A673 (cell line): ENCODE data around the gene ACO1. TPM values are rescaled to one million over a fixed set of nuclear protein-coding genes. Genes with fewer than 3 reads are reported as not detected.

Source experiments
- BruUV-seq: library from RNA; stranded (reverse); fragments of 400-500 nt; replicated peaks from 2 replicates; lab custom pipeline; 2021; lab: Mats Ljungman, UMichigan
- CTCF ChIA-PET: fragments of 300-600 bp; sonication (Branson Sonifier 250); formaldehyde crosslinking; loops from one replicate; lab custom pipeline; 2022; ENCODE audit warnings: antibody characterized with exemption; lab: Charles Lee
- POLR2A ChIA-PET: fragments of 300-600 bp; sonication (Branson Sonifier 250); formaldehyde crosslinking; loops from one replicate; lab custom pipeline; 2022; ENCODE audit warnings: antibody characterized with exemption; ENCODE audit not compliant: low non-redundant PET; lab: Charles Lee
- DNase-seq: peaks from one replicate; pipeline ENCODE4 v3.0.0-alpha.2; 2015; ENCODE audit warnings: low spot score
- H3K27ac ChIP-seq: fragments of 200-600 bp; sonication (generic); 2 replicates; pipeline ENCODE4 v1.5.1; 2016; ENCODE audit warnings: mixed run types, low read depth, mild to moderate bottlenecking, mixed read lengths, antibody characterized with exemption, low read length; ENCODE audit not compliant: poor library complexity, severe bottlenecking
- H3K27me3 ChIP-seq: fragments of 200-600 bp; sonication (generic); replicated peaks from 2 replicates; pipeline ENCODE4 v1.6.1; 2017; ENCODE audit warnings: mixed run types, low read depth, mild to moderate bottlenecking, mixed read lengths, antibody characterized with exemption, low read length; ENCODE audit not compliant: insufficient read depth, poor library complexity
- H3K36me3 ChIP-seq: fragments of 200-600 bp; sonication (generic); 2 replicates; pipeline ENCODE4 v1.6.1; 2016; ENCODE audit warnings: mixed run types, mild to moderate bottlenecking, mixed read lengths, antibody characterized with exemption, low read length; ENCODE audit not compliant: insufficient read depth, poor library complexity, severe bottlenecking
- H3K4me1 ChIP-seq: fragments of 200-600 bp; sonication (generic); 2 replicates; pipeline ENCODE4 v1.6.1; 2017; ENCODE audit warnings: mixed run types, mild to moderate bottlenecking, mixed read lengths, antibody characterized with exemption, low read length; ENCODE audit not compliant: insufficient read depth, poor library complexity, severe bottlenecking
- H3K4me3 ChIP-seq: fragments of 200-600 bp; sonication (generic); 2 replicates; pipeline ENCODE4 v1.5.1; 2016; ENCODE audit warnings: low read depth, mixed run types, mild to moderate bottlenecking, mixed read lengths, low read length; ENCODE audit not compliant: poor library complexity, severe bottlenecking
- H3K9me3 ChIP-seq: fragments of 200-600 bp; sonication (generic); 2 replicates; pipeline ENCODE4 v1.6.1; 2016; ENCODE audit warnings: mixed run types, low read depth, mild to moderate bottlenecking, mixed read lengths, antibody characterized with exemption, low read length; ENCODE audit not compliant: poor library complexity, severe bottlenecking
- CTCF ChIP-seq: fragments of 300-800, 200-600 bp; sonication (generic); conservative IDR thresholded peaks from 2 replicates; pipeline ENCODE4 v1.5.1; 2017; ENCODE audit warnings: low read depth, mild to moderate bottlenecking, antibody characterized with exemption, low read length, moderate library complexity, mixed read lengths
- EZH2 ChIP-seq: fragments of 200-600 bp; sonication (generic); IDR thresholded peaks from 2 replicates; pipeline ENCODE4 v1.6.1; 2017; ENCODE audit warnings: borderline replicate concordance, low read depth, mild to moderate bottlenecking, mixed read lengths, antibody characterized with exemption, low read length; ENCODE audit not compliant: poor library complexity, severe bottlenecking
- intact Hi-C: fragments of 100-400 bp; cut with micrococcal nuclease; formaldehyde crosslinking; loops from one replicate; pipeline ENCODE4 v1.10.0; 2022; ENCODE audit not compliant: unreplicated experiment
- total RNA-seq: library from RNA; stranded (reverse); gene quantifications from 2 replicates; pipeline ENCODE4 v1.2.3, GENCODE V29; 2021

Gene ACO1
- total RNA-seq, 1 experiment from 2014 or later = 40.0 TPM

- H3K27me3 ChIP-seq = no peaks in the 10 kb centered on the region
- DNase-seq = no peak
- no peak overlapping the region for H3K4me3 ChIP-seq
- H3K4me1 ChIP-seq = no peaks in the 10 kb centered on the region
- H3K9me3 ChIP-seq = no peaks in the 10 kb centered on the region
- BruUV-seq = no TSS peak
- no peak overlapping the region for H3K27ac ChIP-seq
- TF ChIP-seq CTCF = no peak
- TF ChIP-seq EZH2 = no peak
- peaks cover 4% of the 10 kb centered on the region for H3K36me3 ChIP-seq
- intact Hi-C loops = no loop called here
- ChIA-PET POLR2A (no interaction called here), CTCF (no interaction called here)
Observed at GRCh38 chr9:32423371-32423770, 38.9 kb downstream of the ACO1 start.

GRCh38 chr9:32424616-32425015 lies 40.2 kb downstream of the ACO1 start:
- TF ChIP-seq EZH2 (no peak), CTCF (no peak)
- CTCF ChIA-PET = no interaction called here

GRCh38 chr9:32426278-32426939 lies 42.0 kb downstream of the ACO1 start:
- Histone ChIP-seq H3K27me3 (no peaks in the 10 kb centered on the region), H3K9me3 (no peaks in the 10 kb centered on the region), H3K27ac (no peak overlapping the region), H3K4me3 (no peak overlapping the region), H3K4me1 (no peaks in the 10 kb centered on the region), H3K36me3 (peaks cover 4% of the 10 kb centered on the region)
- TF ChIP-seq EZH2 (no peak), CTCF (no peak)
- DNase-seq = no peak
- POLR2A ChIA-PET = no interaction called here
- no TSS peak for BruUV-seq
- CTCF ChIA-PET = no interaction called here
- intact Hi-C loops = no loop called here

More at GRCh38 chr9:32424616-32425015, 40.2 kb downstream of the ACO1 start:
- DNase-seq = no peak
- no TSS peak for BruUV-seq
- intact Hi-C loops = no loop called here
- Histone ChIP-seq H3K36me3 (peaks cover 4% of the 10 kb centered on the region), H3K4me3 (no peak overlapping the region), H3K27me3 (no peaks in the 10 kb centered on the region), H3K9me3 (no peaks in the 10 kb centered on the region), H3K4me1 (no peaks in the 10 kb centered on the region), H3K27ac (no peak overlapping the region)
- POLR2A ChIA-PET = no interaction called here
